K562 (cell line): ENCODE results near the gene DPP10. TPM values are rescaled to one million over a fixed set of nuclear protein-coding genes. Genes with fewer than 3 reads are reported as not detected.

Experiments
- ATAC-seq: fragments of 200-7000 bp; cut with Tn5 transposase; 3 replicates; pipeline ENCODE4 v1.9.1; 2020; ENCODE audit warnings: moderate library complexity
- BruUV-seq: library from RNA; stranded (reverse); fragments of 400-500 nt; replicated peaks from 2 replicates; lab custom pipeline; 2021; lab: Mats Ljungman, UMichigan
- CTCF ChIA-PET: fragments of 300-600 bp; formaldehyde crosslinking; extraction: SDS; loops from one replicate; lab custom pipeline; 2021; ENCODE audit warnings: low intra/inter-chr PET ratio; lab: Yijun Ruan, JAX
- POLR2A ChIA-PET: fragments of 300-600, 350-650 bp; sonication (Branson Sonifier 250); formaldehyde crosslinking; extraction: SDS; loops from one replicate; lab custom pipeline; 2021; ENCODE audit warnings: antibody characterized with exemption, inconsistent platforms; lab: Yijun Ruan, JAX
- DNase-seq, 4 experiments: peaks; one replicate each; pipeline versions ENCODE4 v3.0.0 to v3.0.0-alpha.2; 2011 to 2018; ENCODE audit warnings: low spot score in 3 of 4, mixed read lengths in 3 of 4; ENCODE audit errors: extremely low read depth in 1 of 4
- FAIRE-seq: peaks from 2 replicates; lab custom pipeline; 2011; peaks lifted over from hg19 to GRCh38; lab: Jason Lieb, UNC
- H2AFZ ChIP-seq: 2 replicates; pipeline ENCODE4 v1.6.0; 2011; ENCODE audit warnings: low read depth, low read length, control low read depth, inconsistent platforms
- H3K27ac ChIP-seq: fragments of 200-600 bp; 3 replicates; pipeline ENCODE4 v1.8.0; 2011; ENCODE audit warnings: low read depth, mild to moderate bottlenecking, control low read depth, inconsistent platforms, low read length, moderate library complexity, mixed read lengths; ENCODE audit errors: extremely low read depth
- H3K27me3 ChIP-seq, 2 experiments: fragments of 300-600 bp in 1 of 2; 2 replicates in 1 of 2; 3 replicates in 1 of 2; pipeline versions ENCODE4 v1.6.0 to v1.8.0; 2011; ENCODE audit warnings: inconsistent platforms in 2 of 2, low read length in 2 of 2, mild to moderate bottlenecking in 1 of 2, mixed read lengths in 1 of 2, moderate library complexity in 1 of 2; ENCODE audit not compliant: control insufficient read depth in 2 of 2, insufficient read depth in 2 of 2
- H3K36me3 ChIP-seq: fragments of 300-600 bp; 3 replicates; pipeline ENCODE4 v1.8.0; 2011; ENCODE audit warnings: mild to moderate bottlenecking, low read length, inconsistent platforms; ENCODE audit not compliant: control insufficient read depth, insufficient read depth
- H3K4me1 ChIP-seq, 2 experiments: fragments of 200-600 bp in 1 of 2; replicated peaks in 1 of 2; 2 replicates in 1 of 2; 3 replicates in 1 of 2; pipeline versions ENCODE4 v1.5.1 to v1.8.0; 2011; ENCODE audit warnings: inconsistent platforms in 2 of 2, low read length in 2 of 2, mild to moderate bottlenecking in 1 of 2, mixed read lengths in 1 of 2, moderate library complexity in 1 of 2; ENCODE audit not compliant: control insufficient read depth in 2 of 2, insufficient read depth in 2 of 2
- H3K4me2 ChIP-seq: 2 replicates; pipeline ENCODE4 v1.6.1; 2011; ENCODE audit warnings: low read length, control low read depth, inconsistent platforms, mixed read lengths; ENCODE audit not compliant: insufficient read depth
- H3K4me3 ChIP-seq: fragments of 200-600 bp; sonication (generic), shearing (Covaris generic); 2 replicates; pipeline ENCODE4 v1.5.1; 2016; ENCODE audit warnings: control low read depth, inconsistent platforms
- H3K79me2 ChIP-seq: fragments of 200-600 bp; 3 replicates; pipeline ENCODE4 v1.8.0; 2011; ENCODE audit warnings: low read length, inconsistent platforms; ENCODE audit not compliant: control insufficient read depth, insufficient read depth
- H3K9ac ChIP-seq, 2 experiments: 2 replicates each; pipeline versions ENCODE4 v1.6.0 to v1.6.1; 2011; ENCODE audit warnings: low read depth in 2 of 2, low read length in 2 of 2, control low read depth in 1 of 2, inconsistent platforms in 1 of 2, mild to moderate bottlenecking in 1 of 2, mixed read lengths in 1 of 2; ENCODE audit not compliant: insufficient read depth in 1 of 2
- H3K9me1 ChIP-seq: one replicate; pipeline ENCODE4 v1.6.0; 2011; ENCODE audit warnings: inconsistent platforms, mild to moderate bottlenecking, low read length, moderate library complexity; ENCODE audit not compliant: control insufficient read depth, insufficient read depth
- H3K9me3 ChIP-seq: replicated peaks from 2 replicates; pipeline ENCODE4 v1.5.1; 2011; ENCODE audit warnings: low read depth, low read length, inconsistent platforms; ENCODE audit not compliant: control insufficient read depth, insufficient read depth
- H4K20me1 ChIP-seq: replicated peaks from 2 replicates; pipeline ENCODE4 v1.6.1; 2011; ENCODE audit warnings: low read length, inconsistent platforms, mixed read lengths; ENCODE audit not compliant: control insufficient read depth, insufficient read depth
- KDM2B ChIP-seq: fragments of 250-450 bp; sonication (Bioruptor Pico); IDR thresholded peaks from 2 replicates; pipeline ENCODE4 v1.8.0; 2021; ENCODE audit warnings: mild to moderate bottlenecking, moderate library complexity
- NEUROD1 ChIP-seq: fragments of 150-350 bp; IDR thresholded peaks from 2 replicates; pipeline ENCODE4 v1.6.1; 2014; ENCODE audit warnings: borderline replicate concordance, low read length, low read depth; ENCODE audit not compliant: partially characterized antibody
- NFRKB ChIP-seq: fragments of 450-650 bp; IDR thresholded peaks from 2 replicates; pipeline ENCODE4 v1.6.1; 2016; ENCODE audit warnings: low read depth
- RBM17 ChIP-seq: fragments of 200-400 bp; formaldehyde crosslinking; IDR thresholded peaks from 2 replicates; pipeline ENCODE4 v1.6.1; 2017; ENCODE audit warnings: low read depth, mild to moderate bottlenecking, low read length, borderline replicate concordance
- SMAD4 ChIP-seq: fragments of 250-450 bp; sonication (Bioruptor Pico); conservative IDR thresholded peaks from 2 replicates; pipeline ENCODE4 v1.8.0; 2021; ENCODE audit warnings: inconsistent platforms, mild to moderate bottlenecking, moderate library complexity
- ZNF134 ChIP-seq: fragments of 250-450 bp; sonication (Bioruptor Pico); conservative IDR thresholded peaks from 2 replicates; pipeline ENCODE4 v1.4.0; 2020
- ZNF143 ChIP-seq: sonication (generic); formaldehyde crosslinking; IDR thresholded peaks from 2 replicates; pipeline ENCODE4 v1.9.0; 2022; ENCODE audit warnings: mild to moderate bottlenecking, missing genetic modification reagents
- ZNF431 ChIP-seq: sonication (generic); formaldehyde crosslinking; IDR thresholded peaks from 2 replicates; pipeline ENCODE4 v1.8.0; 2022; ENCODE audit warnings: mild to moderate bottlenecking, missing genetic modification reagents
- WGBS: fragments of 100-300 bp; shearing (Covaris generic); methylation state at CpG from one replicate; pipeline ENCODE4 v1.1.6; 2016; ENCODE audit warnings: low coverage, mixed read lengths; ENCODE audit not compliant: insufficient coverage; ENCODE audit errors: missing lambda C conversion rate; 5-methylcytosine and 5-hydroxymethylcytosine counted together
- in situ Hi-C: fragments of 300-500 bp; cut with MboI; formaldehyde crosslinking; loops from 4 replicates; pipeline ENCODE4 v1.15.0; 2018; ENCODE audit warnings: inconsistent platforms, mixed read lengths
- intact Hi-C: fragments of 100-400 bp; cut with micrococcal nuclease; formaldehyde crosslinking; loops from 2 replicates; pipeline ENCODE4 v1.14.2; 2022
- polyA plus RNA-seq, 8 experiments: library from polyadenylated mRNA; depleted of rRNA in 4 of 8; stranded (reverse) in 5 of 8; unstranded in 3 of 8; fragments of >200 nt; fragmentation: Nextera tagmentation in 2 of 8; fragmentation: Illumina TruSeq in 1 of 8; extraction: Ambion mirVana in 2 of 8; extraction: Trizol in 1 of 8; gene quantifications; 2 replicates each; pipeline versions ENCODE4 v1.2.1 to v1.2.3, GENCODE V29; 2011 to 2014; ENCODE audit warnings: inconsistent platforms in 1 of 8, missing spikeins in 1 of 8
- total RNA-seq, 7 experiments: library from RNA; depleted of rRNA in 6 of 7; stranded (reverse); fragments of >200 nt in 6 of 7; fragmentation: Illumina TruSeq in 2 of 7; extraction: Trizol in 2 of 7; gene quantifications; 2 replicates each; pipeline versions ENCODE4 v1.2.1 to v1.2.3, GENCODE V29; 2011 to 2021; ENCODE audit warnings: low replicate concordance in 1 of 7
- TF ChIP-seq, protein P1 (sequence below): fragments of 450-650 bp; IDR thresholded peaks from 2 replicates; pipeline ENCODE4 v1.7.1; 2018; ENCODE audit warnings: mild to moderate bottlenecking, low read depth; ENCODE audit not compliant: partially characterized antibody

DPP10 gene
- total and polyA plus RNA-seq, 9 of the 15 experiments (the other 6 are each of a cell fraction or from before 2014, with no cell fraction given): not detected

GRCh38 chr2:115573756-115574155 lies 1131.3 kb downstream of the DPP10 start:
- WGBS: 4% methylated on average over 4 of the region's 4 CpGs
- Histone ChIP-seq H3K27me3 (no peaks in the 10 kb centered on the region), H3K9me1 (no peaks in the 10 kb centered on the region), H4K20me1 (no peaks in the 10 kb centered on the region), H3K79me2 (no peaks in the 10 kb centered on the region), H3K9me3 (peaks cover 1% of the 10 kb centered on the region; the same call in 1 of the 2 replicates), H3K27ac (no peak overlapping the region), H3K4me3 (no peak overlapping the region), H3K4me1 (no peaks in the 10 kb centered on the region), H3K9ac (no peak overlapping the region), H2AFZ (no peak overlapping the region), H3K4me2 (no peak overlapping the region), H3K36me3 (no peaks in the 10 kb centered on the region)
- TF ChIP-seq SMAD4 (CRISPR knock-in tag) (no peak), NFRKB (no peak), ZNF134 (no peak), ZNF143 (CRISPR knock-in tag) (no peak), RBM17 (no peak), KDM2B (CRISPR knock-in tag) (no peak), NEUROD1 (no peak), ZNF431 (CRISPR knock-in tag) (no peak)
- TF ChIP-seq, protein P1, sequence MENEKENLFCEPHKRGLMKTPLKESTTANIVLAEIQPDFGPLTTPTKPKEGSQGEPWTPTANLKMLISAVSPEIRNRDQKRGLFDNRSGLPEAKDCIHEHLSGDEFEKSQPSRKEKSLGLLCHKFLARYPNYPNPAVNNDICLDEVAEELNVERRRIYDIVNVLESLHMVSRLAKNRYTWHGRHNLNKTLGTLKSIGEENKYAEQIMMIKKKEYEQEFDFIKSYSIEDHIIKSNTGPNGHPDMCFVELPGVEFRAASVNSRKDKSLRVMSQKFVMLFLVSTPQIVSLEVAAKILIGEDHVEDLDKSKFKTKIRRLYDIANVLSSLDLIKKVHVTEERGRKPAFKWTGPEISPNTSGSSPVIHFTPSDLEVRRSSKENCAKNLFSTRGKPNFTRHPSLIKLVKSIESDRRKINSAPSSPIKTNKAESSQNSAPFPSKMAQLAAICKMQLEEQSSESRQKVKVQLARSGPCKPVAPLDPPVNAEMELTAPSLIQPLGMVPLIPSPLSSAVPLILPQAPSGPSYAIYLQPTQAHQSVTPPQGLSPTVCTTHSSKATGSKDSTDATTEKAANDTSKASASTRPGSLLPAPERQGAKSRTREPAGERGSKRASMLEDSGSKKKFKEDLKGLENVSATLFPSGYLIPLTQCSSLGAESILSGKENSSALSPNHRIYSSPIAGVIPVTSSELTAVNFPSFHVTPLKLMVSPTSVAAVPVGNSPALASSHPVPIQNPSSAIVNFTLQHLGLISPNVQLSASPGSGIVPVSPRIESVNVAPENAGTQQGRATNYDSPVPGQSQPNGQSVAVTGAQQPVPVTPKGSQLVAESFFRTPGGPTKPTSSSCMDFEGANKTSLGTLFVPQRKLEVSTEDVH: no peak
- in situ Hi-C loops (no loop called here), intact Hi-C loops (no loop called here)
- BruUV-seq: no TSS peak
- ATAC-seq: no peak
- ChIA-PET CTCF (no interaction called here), POLR2A (no interaction called here)
- DNase-seq: no peak
- no peak for FAIRE-seq
